ENCODE data around the gene BAG3. TPM values are rescaled to one million over a fixed set of nuclear protein-coding genes. Genes with fewer than 3 reads are reported as not detected.
"Not testable (repeated sequence)": the region's sequence is repeated elsewhere in the genome, so short reads cannot be mapped to it uniquely, and the experiment has no call there.

Gene BAG3
- total RNA-seq, 1 donor from 2014 or later: 26.8 TPM

- peak; percentile 88 for DNase-seq (ENCODE audit: low read depth)
These were observed 42.2 kb downstream of the BAG3 start for GRCh38 chr10:119693262-119693957.

- no peak for DNase-seq (ENCODE audit: low read depth)
These were observed 43.4 kb downstream of the BAG3 start for GRCh38 chr10:119694608-119695007.

GRCh38 chr10:119700321-119700954 is 49.3 kb downstream of the BAG3 start:
- DNase-seq (ENCODE audit: low read depth): no peak

- no peak for DNase-seq (ENCODE audit: low read depth)
These were observed 50.7 kb downstream of the BAG3 start for GRCh38 chr10:119701861-119702260.

GRCh38 chr10:119702583-119702982 is 51.4 kb downstream of the BAG3 start:
- DNase-seq (ENCODE audit: low read depth): no peak

GRCh38 chr10:119703903-119704508 is 52.8 kb downstream of the BAG3 start:
- DNase-seq (ENCODE audit: low read depth): no peak

GRCh38 chr10:119705434-119705831 is 54.3 kb downstream of the BAG3 start:
- DNase-seq (ENCODE audit: low read depth): no peak

- DNase-seq (ENCODE audit: low read depth): no peak
These were observed 55.5 kb downstream of the BAG3 start for GRCh38 chr10:119706521-119707278.

GRCh38 chr10:119707331-119707730 is 56.2 kb downstream of the BAG3 start:
- not testable (repeated sequence) for DNase-seq (ENCODE audit: low read depth)

GRCh38 chr10:119710935-119711334 is 59.8 kb downstream of the BAG3 start:
- DNase-seq (ENCODE audit: low read depth): not testable (repeated sequence)

GRCh38 chr10:119713744-119714483 is 62.7 kb downstream of the BAG3 start:
- no peak for DNase-seq (ENCODE audit: low read depth)

- DNase-seq (ENCODE audit: low read depth): no peak
These were observed 63.3 kb downstream of the BAG3 start for GRCh38 chr10:119714484-119714816.

GRCh38 chr10:119715628-119716505 is 64.7 kb downstream of the BAG3 start:
- DNase-seq (ENCODE audit: low read depth): no peak

GRCh38 chr10:119723161-119723560 is 72.0 kb downstream of the BAG3 start:
- DNase-seq (ENCODE audit: low read depth): no peak

- no peak for DNase-seq (ENCODE audit: low read depth)
These were observed 72.4 kb downstream of the BAG3 start for GRCh38 chr10:119723624-119724023.

- DNase-seq (ENCODE audit: low read depth): peak; percentile 80
These were observed 73.7 kb downstream of the BAG3 start for GRCh38 chr10:119724593-119725516.

- no peak for DNase-seq (ENCODE audit: low read depth)
These were observed 74.3 kb downstream of the BAG3 start for GRCh38 chr10:119725517-119725827.

- peak; percentile 87 for DNase-seq (ENCODE audit: low read depth)
These were observed 74.9 kb downstream of the BAG3 start, which contains the start of gene INPP5F for GRCh38 chr10:119725828-119726675. Gene INPP5F, plus strand, starts transcription at chr10:119726050. Its CDS starts 213 bp downstream, at chr10:119726263.

Data from renal cortical epithelial cell (primary cell).